ENCODE measurements around the gene IPO5. TPM values are rescaled to one million over a fixed set of nuclear protein-coding genes. Genes with fewer than 3 reads are reported as not detected.

IPO5 gene
- total RNA-seq, 4 donors from 2014 or later: 104 to 212 (median 147) TPM

DNA sequence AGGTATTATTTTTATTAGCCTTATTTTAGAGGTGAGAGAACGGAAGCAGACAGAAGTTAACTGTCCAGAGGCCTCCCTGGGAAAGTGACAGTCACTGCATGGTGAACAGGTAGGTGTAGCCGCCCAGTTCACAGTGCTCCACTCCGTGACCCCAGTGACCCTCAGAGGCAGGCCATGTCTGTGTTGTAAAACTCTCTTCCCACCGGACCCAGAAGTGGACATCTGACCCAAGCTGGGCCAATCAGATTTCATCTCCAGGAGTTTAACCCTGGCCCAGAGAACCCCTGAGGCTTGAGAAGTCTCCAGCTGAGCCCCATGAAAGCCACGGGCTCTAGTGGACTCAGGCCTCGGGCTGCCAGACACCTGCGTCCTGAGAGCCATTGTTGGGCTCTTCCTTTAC is 105.8 kb downstream of the IPO5 start:
- H3K9me3 ChIP-seq: no peaks in the 10 kb centered on the region
- no peak overlapping the region for H3K27ac ChIP-seq
- TF ChIP-seq POLR2A (IDR thresholded peaks at IDR 0.05): no peak
- TF ChIP-seq, protein P1, sequence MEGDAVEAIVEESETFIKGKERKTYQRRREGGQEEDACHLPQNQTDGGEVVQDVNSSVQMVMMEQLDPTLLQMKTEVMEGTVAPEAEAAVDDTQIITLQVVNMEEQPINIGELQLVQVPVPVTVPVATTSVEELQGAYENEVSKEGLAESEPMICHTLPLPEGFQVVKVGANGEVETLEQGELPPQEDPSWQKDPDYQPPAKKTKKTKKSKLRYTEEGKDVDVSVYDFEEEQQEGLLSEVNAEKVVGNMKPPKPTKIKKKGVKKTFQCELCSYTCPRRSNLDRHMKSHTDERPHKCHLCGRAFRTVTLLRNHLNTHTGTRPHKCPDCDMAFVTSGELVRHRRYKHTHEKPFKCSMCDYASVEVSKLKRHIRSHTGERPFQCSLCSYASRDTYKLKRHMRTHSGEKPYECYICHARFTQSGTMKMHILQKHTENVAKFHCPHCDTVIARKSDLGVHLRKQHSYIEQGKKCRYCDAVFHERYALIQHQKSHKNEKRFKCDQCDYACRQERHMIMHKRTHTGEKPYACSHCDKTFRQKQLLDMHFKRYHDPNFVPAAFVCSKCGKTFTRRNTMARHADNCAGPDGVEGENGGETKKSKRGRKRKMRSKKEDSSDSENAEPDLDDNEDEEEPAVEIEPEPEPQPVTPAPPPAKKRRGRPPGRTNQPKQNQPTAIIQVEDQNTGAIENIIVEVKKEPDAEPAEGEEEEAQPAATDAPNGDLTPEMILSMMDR (IDR thresholded peaks at IDR 0.05): no peak
- no peaks in the 10 kb centered on the region for H3K36me3 ChIP-seq
- intact Hi-C loops (cut with DNase I; ENCODE audit: low total_unique reads): no loop called here
- no peaks in the 10 kb centered on the region for H3K4me1 ChIP-seq
- no peaks in the 10 kb centered on the region for H3K27me3 ChIP-seq
- no peak overlapping the region for H3K4me3 ChIP-seq
- DNase-seq: no peak

DNA sequence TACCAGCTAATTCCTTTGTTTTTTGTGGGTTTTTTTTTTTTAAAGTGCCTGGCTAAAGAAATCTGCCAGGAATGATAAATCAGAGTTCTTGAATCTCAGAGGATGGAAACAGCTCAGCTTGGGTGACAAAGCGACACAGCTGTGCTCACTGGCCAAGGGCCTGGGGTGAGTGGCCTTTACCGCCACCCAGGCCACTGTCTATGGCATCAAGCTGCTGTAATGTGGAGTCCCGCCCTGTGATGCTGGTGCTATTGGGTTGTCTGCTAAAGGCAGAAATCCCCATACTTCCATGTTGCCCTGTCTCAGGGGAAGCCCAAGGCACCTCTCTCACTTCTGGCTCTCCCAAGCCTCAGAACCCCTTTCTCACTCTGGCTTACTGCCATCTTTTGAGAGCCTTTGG is 106.8 kb downstream of the IPO5 start:
- Histone ChIP-seq H3K36me3 (no peaks in the 10 kb centered on the region), H3K9me3 (no peaks in the 10 kb centered on the region), H3K4me3 (no peak overlapping the region), H3K27ac (no peak overlapping the region), H3K4me1 (no peaks in the 10 kb centered on the region), H3K27me3 (no peaks in the 10 kb centered on the region)
- no peak for DNase-seq
- intact Hi-C loops (cut with DNase I; ENCODE audit: low total_unique reads): no loop called here
- TF ChIP-seq, protein P1 (IDR thresholded peaks at IDR 0.05): no peak
- TF ChIP-seq POLR2A (IDR thresholded peaks at IDR 0.05): no peak

DNA sequence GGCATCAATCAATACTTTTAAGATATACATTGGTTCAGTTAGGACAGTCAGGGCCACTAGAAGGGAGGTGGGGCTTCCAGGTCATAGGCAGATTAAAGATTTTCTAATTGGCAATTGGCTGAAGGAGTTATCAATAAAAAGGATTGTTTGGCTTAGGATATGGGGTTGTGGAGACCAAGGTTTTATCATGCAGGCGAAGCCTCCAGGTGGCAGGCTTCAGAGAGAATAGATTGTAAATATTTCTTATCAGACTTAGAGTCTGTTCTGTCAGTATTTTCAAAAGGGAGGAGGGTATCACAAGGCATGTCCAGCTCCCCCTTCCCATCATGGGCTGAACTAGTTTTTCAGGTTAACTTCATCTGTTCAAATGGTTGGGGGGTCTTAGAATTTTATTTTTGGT is 112.0 kb downstream of the IPO5 start:
- DNase-seq: no peak
- intact Hi-C loops (cut with DNase I; ENCODE audit: low total_unique reads): no loop called here
- Histone ChIP-seq H3K36me3 (no peaks in the 10 kb centered on the region), H3K27ac (no peak overlapping the region), H3K27me3 (no peaks in the 10 kb centered on the region), H3K4me1 (no peaks in the 10 kb centered on the region), H3K9me3 (no peaks in the 10 kb centered on the region), H3K4me3 (no peak overlapping the region)
- no peak for TF ChIP-seq POLR2A (IDR thresholded peaks at IDR 0.05)
- TF ChIP-seq, protein P1 (IDR thresholded peaks at IDR 0.05): no peak

DNA sequence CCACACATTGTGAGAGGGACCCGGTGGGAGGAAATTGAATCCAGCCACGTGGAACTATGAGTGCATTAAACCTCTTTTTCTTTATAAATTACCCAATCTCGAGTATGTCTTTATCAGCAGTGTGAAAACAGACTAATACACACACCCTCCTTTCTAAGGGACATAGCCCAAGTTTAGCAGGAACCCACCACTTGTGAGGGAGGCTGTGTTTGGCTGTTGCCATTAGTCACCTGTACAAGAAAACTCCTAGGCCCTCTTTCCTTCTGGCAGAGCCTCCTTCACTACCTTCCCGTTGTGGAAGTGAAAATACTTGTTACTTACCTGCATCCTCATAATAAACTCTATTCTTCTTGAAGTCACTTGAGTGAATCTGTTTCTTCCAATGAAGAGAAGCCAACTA is 113.2 kb downstream of the IPO5 start:
- Histone ChIP-seq H3K9me3 (no peaks in the 10 kb centered on the region), H3K4me1 (no peaks in the 10 kb centered on the region), H3K27ac (no peak overlapping the region), H3K4me3 (no peak overlapping the region), H3K27me3 (no peaks in the 10 kb centered on the region), H3K36me3 (no peaks in the 10 kb centered on the region)
- intact Hi-C loops (cut with DNase I; ENCODE audit: low total_unique reads): no loop called here
- DNase-seq: no peak
- TF ChIP-seq POLR2A (IDR thresholded peaks at IDR 0.05): no peak
- TF ChIP-seq, protein P1 (IDR thresholded peaks at IDR 0.05): no peak

DNA sequence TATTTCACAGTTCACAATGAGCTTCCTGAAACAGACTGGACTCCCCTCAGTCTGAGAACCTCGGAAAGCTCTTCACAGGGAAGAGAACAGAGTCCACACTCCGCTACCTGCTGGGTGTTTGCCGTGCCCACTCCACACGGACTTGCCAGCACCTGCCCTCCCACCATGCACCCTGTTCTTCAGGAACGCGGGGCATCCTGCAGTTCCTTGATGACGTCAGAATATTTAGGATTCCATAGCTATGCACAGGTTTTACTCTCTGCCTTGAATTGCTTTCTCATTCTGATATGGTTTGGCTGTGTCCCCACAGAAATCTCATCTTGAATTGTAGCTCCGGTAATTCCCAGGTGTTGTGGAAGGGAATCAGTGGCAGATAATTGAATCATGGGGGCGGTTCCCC is 115.0 kb downstream of the IPO5 start:
- Histone ChIP-seq H3K36me3 (no peaks in the 10 kb centered on the region), H3K4me1 (no peaks in the 10 kb centered on the region), H3K27me3 (no peaks in the 10 kb centered on the region), H3K4me3 (no peak overlapping the region), H3K9me3 (no peaks in the 10 kb centered on the region), H3K27ac (no peak overlapping the region)
- no peak for TF ChIP-seq POLR2A (IDR thresholded peaks at IDR 0.05)
- TF ChIP-seq, protein P1 (IDR thresholded peaks at IDR 0.05): no peak
- intact Hi-C loops (cut with DNase I; ENCODE audit: low total_unique reads): no loop called here
- DNase-seq: no peak
